Kidney epithelial cell (primary cell): ENCODE data around the gene VSTM5. TPM values are rescaled to one million over a fixed set of nuclear protein-coding genes. Genes with fewer than 3 reads are reported as not detected.

Experiments
- DNase-seq: peaks from one replicate; pipeline ENCODE4 v3.0.0-alpha.2; 2010; ENCODE audit warnings: low read depth
- H3K27me3 ChIP-seq: 2 replicates; pipeline ENCODE4 v1.6.0; 2011; ENCODE audit warnings: low read length; ENCODE audit not compliant: control insufficient read depth, insufficient read depth
- H3K36me3 ChIP-seq: 2 replicates; pipeline ENCODE4 v1.5.1; 2011; ENCODE audit warnings: low read length; ENCODE audit not compliant: control insufficient read depth, insufficient read depth
- H3K4me3 ChIP-seq: 2 replicates; pipeline ENCODE4 v1.5.1; 2011; ENCODE audit warnings: low read depth, mild to moderate bottlenecking, control low read depth, low read length
- CTCF ChIP-seq: IDR thresholded peaks from 2 replicates; pipeline ENCODE4 v1.5.1; 2011; ENCODE audit warnings: mild to moderate bottlenecking, moderate library complexity, low read length, control low read depth, inconsistent platforms; ENCODE audit not compliant: insufficient read depth, poor library complexity, severe bottlenecking
- total RNA-seq: library from RNA; depleted of rRNA; stranded (reverse); fragments of >200 nt; gene quantifications from 2 replicates; pipeline ENCODE4 v1.2.3, GENCODE V29; 2015

VSTM5 gene
- total RNA-seq, 1 donor from 2014 or later, result 0.29 TPM

GRCh38 chr11:93841446-93841845 lies 9.0 kb downstream of the VSTM5 start:
- no peak for DNase-seq
- no peak for TF ChIP-seq CTCF
- Histone ChIP-seq H3K27me3 (no peaks in the 10 kb centered on the region), H3K36me3 (no peaks in the 10 kb centered on the region), H3K4me3 (no peak overlapping the region)

- H3K36me3 ChIP-seq, result no peaks in the 10 kb centered on the region
- H3K4me3 ChIP-seq, result no peak overlapping the region
- no peak for TF ChIP-seq CTCF
- H3K27me3 ChIP-seq, result no peaks in the 10 kb centered on the region
- no peak for DNase-seq
These were observed 9.4 kb downstream of the VSTM5 start for GRCh38 chr11:93840981-93841380.

- no peaks in the 10 kb centered on the region for H3K27me3 ChIP-seq
- TF ChIP-seq CTCF, result no peak
- H3K36me3 ChIP-seq, result no peaks in the 10 kb centered on the region
- no peak for DNase-seq
- no peak overlapping the region for H3K4me3 ChIP-seq
These were observed 10.2 kb downstream of the VSTM5 start for GRCh38 chr11:93840180-93840579.

GRCh38 chr11:93838967-93839366 lies 11.5 kb downstream of the VSTM5 start:
- no peaks in the 10 kb centered on the region for H3K27me3 ChIP-seq
- TF ChIP-seq CTCF, result no peak
- H3K4me3 ChIP-seq, result no peak overlapping the region
- no peak for DNase-seq
- H3K36me3 ChIP-seq, result no peaks in the 10 kb centered on the region

- no peak for TF ChIP-seq CTCF
- H3K27me3 ChIP-seq, result no peaks in the 10 kb centered on the region
These were observed 17.6 kb downstream of the VSTM5 start for GRCh38 chr11:93832780-93833179.

GRCh38 chr11:93831343-93832127 lies 18.9 kb downstream of the VSTM5 start:
- DNase-seq, result no peak
- TF ChIP-seq CTCF, result no peak
- Histone ChIP-seq H3K4me3 (no peak overlapping the region), H3K36me3 (no peaks in the 10 kb centered on the region), H3K27me3 (no peaks in the 10 kb centered on the region)

More at GRCh38 chr11:93832780-93833179, 17.6 kb downstream of the VSTM5 start:
- H3K36me3 ChIP-seq, result no peaks in the 10 kb centered on the region
- DNase-seq, result no peak
- no peak overlapping the region for H3K4me3 ChIP-seq
